Measurements from ENCODE around the gene GALNT13. TPM values are rescaled to one million over a fixed set of nuclear protein-coding genes. Genes with fewer than 3 reads are reported as not detected.

The GALNT13 gene
- 0.12 and 0.16 TPM in 2 replicates for total RNA-seq

GRCh38 chr2:153871231-153872221 is at the start of gene GALNT13:
Gene GALNT13 (plus strand): TSS chr2:153871922.

